CD1c-positive myeloid dendritic cell (primary cell): Measurements from ENCODE around the gene MTA3.
"Not testable (repeated sequence)": the region's sequence is repeated elsewhere in the genome, so short reads cannot be mapped to it uniquely, and the experiment has no call there.

Source experiments
- DNase-seq: peaks from one replicate; pipeline ENCODE4 v3.0.0-alpha.2; 2016; ENCODE audit errors: extremely low spot score

MTA3 gene

DNA sequence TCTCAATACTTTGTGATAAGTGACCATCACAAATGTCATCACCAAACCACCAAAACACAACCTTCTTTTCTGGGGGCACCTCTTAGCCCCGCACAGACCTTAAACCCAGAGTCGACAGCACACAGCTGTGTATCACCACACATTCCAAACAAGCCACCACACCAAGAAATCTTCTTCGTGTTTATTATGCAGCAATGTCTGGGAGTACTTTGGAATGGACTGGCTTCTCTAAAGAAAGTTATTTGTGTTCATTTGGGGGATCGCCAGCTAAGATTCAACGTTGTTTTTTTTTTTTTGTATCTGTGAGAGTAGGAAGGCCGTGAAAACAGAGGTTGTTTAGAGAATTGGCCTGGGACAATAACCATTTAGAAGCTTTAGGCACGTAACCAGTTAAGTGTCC is 1.1 kb upstream of the MTA3 start:
- DNase-seq = no peak

DNA sequence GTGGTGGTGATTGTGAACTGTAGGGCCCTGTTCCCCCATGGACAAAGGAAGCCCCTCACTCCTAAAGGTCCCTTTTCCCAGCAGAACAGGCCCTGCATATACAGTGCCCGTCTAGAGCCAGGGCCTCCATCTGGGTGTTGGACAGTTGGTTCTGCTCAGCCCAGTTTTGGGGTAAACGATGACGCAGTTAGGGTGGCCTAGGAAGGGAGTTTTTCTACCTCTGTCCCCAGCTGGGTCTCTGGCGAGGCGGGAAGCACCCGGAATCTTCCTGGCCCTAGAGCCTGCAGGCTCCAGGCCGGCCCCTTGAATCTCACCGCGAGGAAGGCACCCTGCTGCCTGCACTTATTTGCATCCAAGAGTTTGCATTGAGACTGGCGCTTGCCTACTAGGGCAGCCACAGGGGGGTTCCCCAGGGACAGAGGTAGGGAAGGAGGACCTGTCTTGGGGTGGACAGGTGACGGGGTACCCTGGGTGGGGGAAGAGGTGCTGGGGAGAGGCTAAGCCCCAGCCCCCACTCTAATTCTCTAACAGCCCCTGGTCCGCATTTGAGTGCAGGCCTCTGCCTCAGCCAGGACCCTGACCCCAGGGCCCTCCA is 529 bp upstream of the MTA3 start:
- no peak for DNase-seq

GRCh38 chr2:42569116-42569711 is 782 bp downstream of the MTA3 start:
- no peak for DNase-seq

DNA sequence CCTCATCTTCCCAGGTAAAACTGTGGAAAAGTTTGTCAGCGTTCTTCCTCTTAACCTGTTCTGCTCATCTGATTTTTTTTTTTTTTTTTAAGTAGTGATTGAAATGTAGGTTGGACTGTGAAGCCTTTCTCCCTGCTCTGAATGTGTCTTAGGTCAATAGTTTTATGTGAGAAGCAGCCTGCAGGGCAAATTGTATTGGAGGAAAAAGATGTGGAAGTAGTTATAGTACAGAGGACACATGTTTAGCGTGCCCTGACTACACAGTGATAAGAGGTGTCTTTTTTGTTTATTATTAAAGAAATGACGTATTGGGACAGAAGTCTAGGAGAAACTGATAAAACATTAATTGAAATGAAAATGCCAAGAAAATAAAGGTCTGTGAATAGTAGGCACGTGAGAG is 1.5 kb downstream of the MTA3 start:
- DNase-seq = no peak

DNA sequence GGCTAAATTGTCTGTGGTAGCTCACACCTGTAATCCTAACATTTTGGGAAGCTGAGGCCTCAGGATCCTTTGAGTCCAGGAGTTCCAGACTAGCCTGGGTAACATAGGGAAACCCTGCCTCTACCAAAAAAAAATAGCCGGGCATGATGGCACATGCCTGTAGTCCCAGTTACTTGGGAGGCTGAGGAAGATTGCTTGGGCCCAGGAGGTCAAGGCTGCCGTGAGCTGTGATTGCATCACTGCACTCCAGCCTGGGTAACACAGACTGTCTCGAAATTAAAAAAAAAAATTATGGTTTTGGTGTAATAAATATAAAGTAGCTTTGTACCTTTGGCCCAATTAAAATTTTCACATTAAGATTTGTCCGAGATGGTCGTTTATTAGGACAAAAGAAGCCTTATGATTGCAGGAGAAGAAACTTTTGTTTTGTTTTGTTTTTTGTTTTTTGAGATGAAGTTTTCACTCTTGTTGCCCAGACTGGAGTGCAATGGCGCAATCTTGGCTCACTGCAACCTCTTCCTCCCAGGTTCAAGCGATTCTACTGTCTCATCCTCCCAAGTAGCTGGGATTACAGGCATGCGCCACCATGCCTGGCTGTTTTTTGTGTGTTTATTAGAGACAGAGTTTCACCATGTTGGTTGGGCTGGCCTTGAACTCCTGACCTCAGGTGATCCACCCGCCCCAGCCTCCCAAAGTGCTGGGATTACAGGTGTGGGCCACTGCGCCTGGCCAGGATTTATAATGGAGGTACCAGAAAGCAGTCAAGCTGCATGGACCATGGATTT is 4.1 kb downstream of the MTA3 start:
- DNase-seq = no peak

DNA sequence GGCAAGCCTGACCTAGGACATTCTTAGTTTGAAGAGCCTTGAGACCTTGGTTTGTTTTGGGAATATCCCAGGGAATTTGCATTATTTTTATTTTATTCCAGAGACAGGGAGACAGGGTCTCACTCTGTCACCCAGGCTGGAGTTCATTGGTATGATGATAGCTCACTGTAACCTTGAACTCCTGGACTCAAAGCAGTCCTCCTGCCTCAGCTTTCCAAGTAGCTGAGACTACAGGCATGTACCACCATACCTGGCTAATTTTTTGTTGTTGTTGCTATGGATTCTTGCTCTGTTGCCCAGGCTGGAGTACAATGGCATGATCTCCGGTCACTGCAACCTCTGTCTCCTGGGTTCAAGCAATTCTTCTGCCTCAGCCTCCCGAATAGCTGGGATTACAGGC is 4.8 kb downstream of the MTA3 start:
- DNase-seq = no peak

DNA sequence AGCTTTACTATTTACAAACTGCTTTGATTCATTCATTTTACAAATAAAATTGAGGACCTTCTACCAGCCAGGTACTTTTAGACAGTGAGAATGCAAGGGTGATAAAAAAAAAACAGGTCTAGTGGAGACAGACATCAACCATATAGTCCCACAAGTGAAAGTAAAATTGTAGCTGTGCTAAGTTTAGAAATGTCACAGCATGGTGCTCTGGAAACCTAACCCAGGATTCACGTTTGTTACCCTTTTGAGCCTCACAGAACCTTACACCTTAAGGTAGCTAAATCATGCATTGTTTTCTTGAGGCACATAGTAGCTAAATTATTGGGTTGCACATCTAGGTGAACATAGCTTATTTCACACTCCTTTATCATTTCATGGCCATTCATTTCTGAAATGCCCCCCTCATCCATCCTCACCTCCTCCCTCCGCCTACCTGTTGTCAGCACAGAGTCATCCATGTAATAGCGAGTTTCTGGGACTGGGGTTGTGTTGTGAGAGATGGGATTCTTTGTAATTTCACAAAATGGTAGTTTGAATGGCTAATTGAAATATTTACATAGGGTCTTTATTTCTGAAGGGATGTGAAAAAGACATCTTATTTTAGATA is 7.1 kb downstream of the MTA3 start:
- no peak for DNase-seq

DNA sequence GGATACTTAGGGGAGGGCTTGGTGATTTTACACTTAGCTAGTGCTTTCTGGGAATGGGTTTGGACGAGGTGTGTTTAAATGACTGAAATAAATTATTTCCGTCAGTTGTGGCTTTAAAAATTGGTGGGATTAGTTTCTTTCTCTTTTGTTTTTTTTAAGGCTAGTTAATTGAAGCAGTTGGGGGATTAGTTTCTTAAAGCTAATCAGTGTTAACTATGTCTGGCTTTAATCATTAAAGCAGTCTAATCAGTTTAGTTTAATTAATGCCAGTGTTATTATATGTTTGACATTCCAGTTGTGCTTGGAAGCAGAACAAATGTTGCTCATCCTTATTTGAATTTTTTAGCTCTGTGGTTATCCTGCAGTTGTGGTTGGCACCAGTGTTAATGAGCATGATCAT is 10.2 kb downstream of the MTA3 start:
- DNase-seq = no peak

- DNase-seq = no peak
Observed at GRCh38 chr2:42581257-42581656, 12.8 kb downstream of the MTA3 start.

DNA sequence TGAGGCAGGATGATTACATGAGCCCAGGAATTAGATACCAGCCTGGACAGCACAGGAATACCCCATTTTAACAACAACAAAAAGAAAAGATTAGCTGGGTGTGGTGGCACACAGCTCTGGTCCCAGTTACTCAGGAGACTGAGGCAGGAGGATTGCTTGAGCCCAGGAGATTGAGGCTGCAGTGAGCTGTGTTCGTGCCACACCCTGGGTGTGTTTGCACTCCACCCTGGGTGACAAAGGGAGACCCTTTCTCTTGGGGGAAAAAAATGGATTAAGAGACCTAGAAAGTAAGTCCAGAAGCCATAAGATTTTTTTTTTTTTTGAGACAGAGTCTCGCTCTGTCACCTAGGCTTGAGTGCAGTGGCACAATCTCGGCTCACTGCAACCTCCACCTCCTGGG is 16.2 kb downstream of the MTA3 start:
- not testable (repeated sequence) for DNase-seq

DNA sequence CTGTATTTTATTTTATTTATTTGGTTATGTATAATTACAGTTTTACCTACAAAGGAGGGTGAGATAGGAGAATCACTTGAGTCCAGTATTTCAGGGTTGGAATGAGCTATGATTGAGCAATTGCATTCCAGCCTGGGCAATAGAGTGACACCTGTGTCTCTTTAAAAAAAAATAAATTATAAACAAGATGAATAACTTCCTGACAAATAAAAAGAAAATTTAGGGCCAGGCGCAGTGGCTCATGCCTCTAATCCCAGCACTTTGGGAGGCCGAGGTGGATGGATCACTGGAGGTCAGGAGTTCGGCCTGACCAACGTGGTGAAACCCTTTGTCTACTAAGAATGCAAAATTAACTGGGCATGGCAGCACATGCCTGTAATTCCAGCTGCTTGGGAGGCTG is 17.3 kb downstream of the MTA3 start:
- no peak for DNase-seq

GRCh38 chr2:42587526-42588117 is 19.2 kb downstream of the MTA3 start:
- DNase-seq = no peak

GRCh38 chr2:42588121-42588520 is 19.7 kb downstream of the MTA3 start:
- DNase-seq = no peak

DNA sequence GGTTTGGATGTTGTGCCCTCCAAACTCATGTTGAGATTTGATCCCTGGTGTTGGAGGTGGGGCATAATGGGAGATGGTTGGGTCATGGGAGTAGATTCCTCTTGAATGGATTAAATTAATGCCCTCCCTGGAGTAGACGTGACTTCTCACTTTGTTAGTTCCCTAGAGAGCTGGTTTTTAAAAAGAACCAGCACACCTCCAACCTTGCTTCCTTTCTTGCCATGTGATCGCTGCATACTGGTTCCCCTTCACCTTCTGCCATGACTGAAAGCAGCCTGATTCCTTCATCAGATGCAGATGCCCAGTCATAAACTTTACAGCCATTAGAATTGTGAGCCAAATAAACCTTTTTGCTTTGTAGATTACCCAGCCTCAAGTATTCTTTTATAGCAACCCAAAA is 21.7 kb downstream of the MTA3 start:
- no peak for DNase-seq

DNA sequence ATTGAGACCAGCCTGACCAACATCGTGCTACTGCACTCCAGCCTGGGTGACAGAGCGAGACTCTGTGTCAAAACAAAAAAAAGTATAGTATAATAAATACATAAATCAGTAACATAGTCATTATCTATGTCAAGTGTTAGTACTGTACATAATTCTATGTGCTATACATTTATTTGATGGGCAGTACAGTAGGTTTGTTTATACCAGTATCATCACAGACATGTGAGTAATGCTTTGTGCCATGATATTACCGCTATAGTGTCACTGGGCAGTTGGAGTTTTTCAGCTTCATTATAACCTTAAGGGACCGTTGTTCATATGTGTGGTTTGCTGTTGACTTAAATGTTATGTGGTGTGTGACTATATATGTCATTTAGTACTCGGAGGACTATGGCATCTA is 24.9 kb downstream of the MTA3 start:
- no peak for DNase-seq

DNA sequence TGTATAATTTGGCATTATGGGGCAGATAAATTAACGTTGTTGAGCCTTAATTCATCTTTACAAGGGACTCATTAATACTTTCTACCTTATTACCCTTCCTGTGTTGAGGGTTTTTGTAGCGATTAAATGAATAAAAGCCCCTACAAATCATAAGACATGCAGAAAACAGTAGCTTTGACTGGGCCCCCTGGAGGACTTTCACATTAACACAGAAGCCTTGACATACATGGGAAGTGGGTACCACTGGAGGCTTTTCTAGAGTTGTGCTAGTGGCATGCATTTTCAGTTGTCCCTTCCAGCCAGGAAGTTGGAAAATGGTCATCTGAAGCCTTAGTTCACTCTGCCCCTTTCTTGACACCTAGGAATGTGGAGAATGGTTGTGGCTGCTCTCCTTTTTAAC is 30.2 kb downstream of the MTA3 start:
- no peak for DNase-seq

GRCh38 chr2:42601076-42601475 is 32.6 kb downstream of the MTA3 start:
- no peak for DNase-seq

DNA sequence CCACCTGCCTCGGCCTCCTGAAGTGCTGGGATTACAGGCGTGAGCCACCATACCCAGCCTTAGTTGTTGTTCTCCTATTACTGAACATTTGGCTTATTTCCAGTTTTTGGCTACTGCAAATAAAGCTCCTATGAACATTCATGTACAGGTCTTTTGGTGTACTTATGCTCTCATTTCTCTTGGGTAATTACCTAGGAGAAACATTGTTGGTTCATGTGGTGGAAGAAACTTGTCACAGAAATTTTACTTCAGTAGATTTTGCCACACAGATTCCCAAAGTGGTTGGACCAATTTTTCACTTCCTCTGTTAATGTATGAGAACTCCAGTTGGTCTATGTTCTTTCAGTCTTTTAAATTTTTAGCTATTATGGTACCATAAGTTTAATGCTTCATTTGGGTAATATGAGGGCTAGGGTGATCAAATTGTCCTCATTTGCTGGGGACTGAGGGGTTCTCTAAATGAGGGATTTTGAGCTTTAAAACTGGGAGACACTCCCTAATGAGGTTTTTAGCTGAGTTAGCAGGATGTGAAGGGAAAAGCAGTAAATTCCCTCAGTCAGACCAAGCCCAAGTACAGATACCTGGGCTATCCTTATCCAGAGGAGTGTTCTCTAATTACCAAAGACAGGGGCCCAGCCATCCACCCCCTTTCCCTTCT is 33.9 kb downstream of the MTA3 start:
- no peak for DNase-seq

DNA sequence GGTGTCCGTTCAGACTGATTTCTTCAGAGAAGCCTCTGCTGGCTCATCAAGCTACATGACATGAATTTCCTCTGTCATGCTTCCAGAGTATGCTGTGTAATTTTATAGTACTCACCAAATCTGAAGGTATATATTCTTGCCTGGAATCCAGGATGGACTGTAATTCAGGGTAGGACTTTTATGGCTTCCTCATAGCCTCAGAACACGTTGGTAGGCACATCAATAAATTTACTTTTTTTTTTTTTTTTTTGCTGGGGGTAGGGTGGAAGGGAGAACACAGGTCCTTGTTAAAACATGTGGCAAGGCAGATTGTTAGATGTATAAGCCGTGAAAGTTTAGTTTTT is 34.4 kb downstream of the MTA3 start:
- DNase-seq = no peak

- not testable (repeated sequence) for DNase-seq
Observed at GRCh38 chr2:42604341-42604867, 36.0 kb downstream of the MTA3 start.

DNA sequence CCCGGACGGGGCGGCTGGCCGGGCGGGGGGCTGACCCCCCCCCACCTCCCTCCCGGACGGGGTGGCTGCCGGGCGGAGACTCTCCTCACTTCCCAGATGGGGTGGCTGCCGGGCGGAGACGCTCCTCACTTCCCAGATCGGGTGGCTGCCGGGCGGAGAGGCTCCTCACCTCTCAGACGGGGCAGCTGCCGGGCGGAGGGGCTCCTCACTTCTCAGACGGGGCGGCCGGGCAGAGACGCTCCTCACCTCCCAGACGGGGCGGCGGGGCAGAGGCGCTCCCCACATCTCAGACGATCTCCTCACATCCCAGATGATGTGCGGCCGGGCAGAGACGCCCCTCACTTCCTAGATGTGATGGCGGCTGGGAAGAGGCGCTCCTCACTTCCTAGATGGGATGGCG is 37.7 kb downstream of the MTA3 start:
- DNase-seq = not testable (repeated sequence)

DNA sequence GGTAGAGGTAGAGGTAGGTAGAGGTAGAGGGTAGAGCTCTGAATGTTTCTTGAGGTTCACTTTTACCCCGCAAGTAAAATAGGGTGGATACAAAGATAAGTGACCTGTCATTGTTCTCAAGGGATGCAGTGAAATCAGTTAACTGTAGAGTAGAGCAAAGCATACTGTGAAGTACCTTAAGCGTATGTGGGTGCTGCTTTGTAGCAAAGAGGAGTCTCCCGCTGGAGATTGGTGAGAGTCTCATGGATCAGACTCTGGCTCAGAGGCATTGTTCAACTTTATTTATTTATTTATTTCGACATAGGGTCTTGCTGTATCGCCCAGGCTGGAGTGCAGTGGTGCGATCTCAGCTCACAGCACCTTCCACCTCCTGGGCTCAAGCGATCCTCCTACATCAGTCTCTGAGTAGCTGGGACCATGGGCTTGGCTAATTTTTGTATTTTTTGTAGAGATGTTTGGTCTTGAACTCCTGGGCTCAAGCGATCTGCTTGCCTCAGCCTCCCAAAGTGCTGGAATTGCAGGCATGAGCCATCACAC is 38.7 kb downstream of the MTA3 start:
- no peak for DNase-seq
